BE2C (cell line): ENCODE data around the gene PLXDC1.
A peak's percentile ranks its signal among the peaks of the same experiment; 100 is the strongest.

Experiments
- DNase-seq: peaks from one replicate; pipeline ENCODE4 v3.0.0-alpha.2; 2020
- H3K27me3 ChIP-seq: fragments of 250-450 bp; sonication (Bioruptor Pico); 2 replicates; pipeline ENCODE4 v1.5.1; 2020; ENCODE audit warnings: mild to moderate bottlenecking
- H3K36me3 ChIP-seq: fragments of 250-450 bp; sonication (Bioruptor Pico); 2 replicates; pipeline ENCODE4 v1.5.1; 2020; ENCODE audit warnings: mild to moderate bottlenecking
- H3K4me1 ChIP-seq: fragments of 250-450 bp; sonication (Bioruptor Pico); 2 replicates; pipeline ENCODE4 v1.5.1; 2020
- H3K4me3 ChIP-seq: 2 replicates; pipeline ENCODE4 v1.5.1; 2011; ENCODE audit warnings: low read depth, low read length
- H3K9me3 ChIP-seq: fragments of 250-450 bp; sonication (Bioruptor Pico); 2 replicates; pipeline ENCODE4 v1.5.1; 2020
- CTCF ChIP-seq: IDR thresholded peaks from 2 replicates; pipeline ENCODE4 v1.5.1; 2012; ENCODE audit warnings: mild to moderate bottlenecking, low read depth, low read length

Gene PLXDC1

GRCh38 chr17:39155654-39156053 is 4.2 kb upstream of the PLXDC1 start:
- TF ChIP-seq CTCF = no peak
- no peak for DNase-seq
- no peaks in the 10 kb centered on the region for H3K9me3 ChIP-seq
- peaks cover 11% of the 10 kb centered on the region for H3K27me3 ChIP-seq
- H3K4me3 ChIP-seq = no peak overlapping the region
- H3K4me1 ChIP-seq = 0 out of 2 replicates have a peak, but pooled peaks cover 3% of the 10 kb centered on the region
- H3K36me3 ChIP-seq = no peaks in the 10 kb centered on the region

GRCh38 chr17:39153599-39154051 is 2.2 kb upstream of the PLXDC1 start:
- peak; percentile 85 for DNase-seq

GRCh38 chr17:39151943-39152818 is 744 bp upstream of the PLXDC1 start:
- Histone ChIP-seq H3K36me3 (no peaks in the 10 kb centered on the region), H3K4me3 (peak overlapping the region; percentile 99), H3K27me3 (peaks cover 19% of the 10 kb centered on the region), H3K9me3 (no peaks in the 10 kb centered on the region), H3K4me1 (0 out of 2 replicates have a peak, but pooled peaks cover 3% of the 10 kb centered on the region)
- no peak for TF ChIP-seq CTCF
- no peak for DNase-seq

More at GRCh38 chr17:39153599-39154051, 2.2 kb upstream of the PLXDC1 start:
- H3K36me3 ChIP-seq = no peaks in the 10 kb centered on the region
- no peaks in the 10 kb centered on the region for H3K9me3 ChIP-seq
- peak; percentile 32; the same call in 1 of the 2 replicates for TF ChIP-seq CTCF
- H3K4me1 ChIP-seq = 0 out of 2 replicates have a peak, but pooled peaks cover 3% of the 10 kb centered on the region
- peaks cover 19% of the 10 kb centered on the region for H3K27me3 ChIP-seq
- H3K4me3 ChIP-seq = peak overlapping the region; percentile 99

GRCh38 chr17:39150795-39151149 is 665 bp downstream of the PLXDC1 start:
- Histone ChIP-seq H3K36me3 (no peaks in the 10 kb centered on the region), H3K9me3 (no peaks in the 10 kb centered on the region), H3K27me3 (peaks cover 19% of the 10 kb centered on the region), H3K4me1 (0 out of 2 replicates have a peak, but pooled peaks cover 3% of the 10 kb centered on the region), H3K4me3 (no peak overlapping the region)
- DNase-seq = no peak
- TF ChIP-seq CTCF = no peak

- Histone ChIP-seq H3K9me3 (no peaks in the 10 kb centered on the region), H3K4me1 (0 out of 2 replicates have a peak, but pooled peaks cover 3% of the 10 kb centered on the region), H3K27me3 (peaks cover 19% of the 10 kb centered on the region), H3K36me3 (no peaks in the 10 kb centered on the region), H3K4me3 (no peak overlapping the region)
- no peak for TF ChIP-seq CTCF
- DNase-seq = no peak
Observed at GRCh38 chr17:39150104-39150634, 1.3 kb downstream of the PLXDC1 start.
